GM23338 (cell line): Measurements from ENCODE around the gene ZNF391. TPM values are rescaled to one million over a fixed set of nuclear protein-coding genes. Genes with fewer than 3 reads are reported as not detected.

ENCODE experiments used
- ATAC-seq: fragments of 200-7000 bp; cut with Tn5 transposase; 3 replicates; pipeline ENCODE4 v1.9.1; 2020
- DNase-seq: peaks from one replicate; pipeline ENCODE4 v3.0.0-alpha.2; 2015; ENCODE audit warnings: low spot score
- H2AFZ ChIP-seq: fragments of 200-600 bp; sonication (generic); 2 replicates; pipeline ENCODE4 v1.8.0; 2016; ENCODE audit warnings: antibody characterized with exemption, mild to moderate bottlenecking, moderate library complexity
- H3F3A ChIP-seq: fragments of 200-600 bp; sonication (generic); replicated peaks from 2 replicates; pipeline ENCODE4 v1.8.0; 2017; ENCODE audit warnings: antibody characterized with exemption, mixed run types, low read depth
- H3K27ac ChIP-seq: fragments of 200-600 bp; sonication (generic); 2 replicates; pipeline ENCODE4 v1.6.1; 2016; ENCODE audit warnings: low read depth
- H3K27me3 ChIP-seq: fragments of 200-600 bp; sonication (generic); 2 replicates; pipeline ENCODE4 v1.8.0; 2016; ENCODE audit warnings: mild to moderate bottlenecking, mixed run types, moderate library complexity; ENCODE audit not compliant: insufficient read depth
- H3K36me3 ChIP-seq: fragments of 200-600 bp; sonication (generic); 2 replicates; pipeline ENCODE4 v1.8.0; 2016; ENCODE audit warnings: mild to moderate bottlenecking; ENCODE audit not compliant: insufficient read depth
- H3K4me1 ChIP-seq: fragments of 200-600 bp; sonication (generic); 2 replicates; pipeline ENCODE4 v1.8.0; 2016; ENCODE audit warnings: mild to moderate bottlenecking, moderate library complexity; ENCODE audit not compliant: insufficient read depth
- H3K4me2 ChIP-seq: fragments of 200-600 bp; sonication (generic); 2 replicates; pipeline ENCODE4 v1.7.1; 2017; ENCODE audit warnings: mixed run types
- H3K4me3 ChIP-seq: fragments of 200-600 bp; sonication (generic); 2 replicates; pipeline ENCODE4 v1.6.1; 2016; ENCODE audit warnings: mixed run types
- H3K79me2 ChIP-seq: fragments of 200-600 bp; sonication (generic); replicated peaks from 2 replicates; pipeline ENCODE4 v1.8.0; 2017; ENCODE audit warnings: mild to moderate bottlenecking; ENCODE audit not compliant: insufficient read depth
- H3K9me2 ChIP-seq: fragments of 200-600 bp; sonication (generic); 2 replicates; pipeline ENCODE4 v1.8.0; 2017; ENCODE audit not compliant: insufficient read depth
- H4K20me1 ChIP-seq: fragments of 200-600 bp; sonication (generic); replicated peaks from 2 replicates; pipeline ENCODE4 v1.8.0; 2017; ENCODE audit warnings: mild to moderate bottlenecking; ENCODE audit not compliant: insufficient read depth
- H3K27ac Mint-ChIP-seq: 2 replicates; pipeline ENCODE4 v1.8.0; 2020; ENCODE audit warnings: inconsistent platforms, mild to moderate bottlenecking, moderate library complexity, mixed read lengths
- H3K27me3 Mint-ChIP-seq: 3 replicates; pipeline ENCODE4 v1.8.0; 2022; ENCODE audit warnings: low read depth, mild to moderate bottlenecking, moderate library complexity, mixed read lengths, inconsistent platforms; ENCODE audit not compliant: insufficient read depth, poor library complexity
- H3K36me3 Mint-ChIP-seq: 3 replicates; pipeline ENCODE4 v1.8.0; 2021; ENCODE audit warnings: low read depth, mild to moderate bottlenecking, inconsistent platforms, moderate library complexity, mixed read lengths
- H3K4me1 Mint-ChIP-seq: 3 replicates; pipeline ENCODE4 v1.8.0; 2020; ENCODE audit warnings: mild to moderate bottlenecking, inconsistent platforms, mixed read lengths
- H3K4me3 Mint-ChIP-seq: 3 replicates; pipeline ENCODE4 v1.8.0; 2021; ENCODE audit warnings: moderate library complexity, mild to moderate bottlenecking, inconsistent platforms, mixed read lengths
- H3K9me3 Mint-ChIP-seq: 3 replicates; pipeline ENCODE4 v1.8.0; 2020; ENCODE audit warnings: moderate library complexity, mild to moderate bottlenecking, inconsistent platforms, mixed read lengths
- CTCF ChIP-seq, 2 experiments: fragments of 200-600 bp in 1 of 2; sonication (generic) in 1 of 2; conservative IDR thresholded peaks; 2 replicates each; pipeline versions ENCODE4 v1.5.1 to v1.6.1; 2016 to 2017; ENCODE audit warnings: antibody characterized with exemption in 2 of 2, low read depth in 2 of 2, mild to moderate bottlenecking in 2 of 2, moderate library complexity in 1 of 2
- ETS1 ChIP-seq: IDR thresholded peaks from 2 replicates; pipeline ENCODE4 v1.6.1; 2016; ENCODE audit warnings: antibody characterized with exemption
- EZH2phosphoT487 ChIP-seq: fragments of 200-600 bp; sonication (generic); IDR thresholded peaks from one replicate; pipeline ENCODE4 v1.8.1; 2018; ENCODE audit warnings: antibody characterized with exemption; ENCODE audit not compliant: unreplicated experiment
- JUNB ChIP-seq: IDR thresholded peaks from one replicate; pipeline ENCODE4 v1.6.1; 2016; ENCODE audit warnings: antibody characterized with exemption; ENCODE audit not compliant: unreplicated experiment
- NANOG ChIP-seq: IDR thresholded peaks from 2 replicates; pipeline ENCODE4 v1.6.1; 2016; ENCODE audit warnings: antibody characterized with exemption, borderline replicate concordance
- POLR2AphosphoS5 ChIP-seq: IDR thresholded peaks from 2 replicates; pipeline ENCODE4 v1.6.1; 2016; ENCODE audit warnings: antibody characterized with exemption, low read depth
- REST ChIP-seq: IDR thresholded peaks from one replicate; pipeline ENCODE4 v1.6.1; 2018; ENCODE audit warnings: antibody characterized with exemption; ENCODE audit not compliant: unreplicated experiment
- STAT1 ChIP-seq: IDR thresholded peaks from one replicate; pipeline ENCODE4 v1.6.1; 2016; ENCODE audit warnings: antibody characterized with exemption; ENCODE audit not compliant: unreplicated experiment
- ZNF331 ChIP-seq: fragments of 250-450 bp; sonication (Bioruptor Pico); IDR thresholded peaks from 2 replicates; pipeline ENCODE4 v1.5.0; 2020; ENCODE audit warnings: low read depth, mild to moderate bottlenecking, moderate library complexity
- ZNF462 ChIP-seq: fragments of 250-450 bp; sonication (Bioruptor Pico); IDR thresholded peaks from 2 replicates; pipeline ENCODE4 v1.5.0; 2020; ENCODE audit warnings: mild to moderate bottlenecking, moderate library complexity
- polyA plus RNA-seq: library from polyadenylated mRNA; unstranded; fragments of >200 nt; fragmentation: Nextera tagmentation; extraction: Ambion mirVana; gene quantifications from 2 replicates; pipeline ENCODE4 v1.2.1, GENCODE V29; 2016
- total RNA-seq: library from RNA; depleted of rRNA; stranded (reverse); fragments of >200 nt; shearing (Covaris generic); gene quantifications from 2 replicates; pipeline ENCODE4 v1.2.3, GENCODE V29; 2014

ZNF391 gene
- total and polyA plus RNA-seq, 2 experiments from 2014 or later, result 11.4 to 22.5 TPM

- H3K27me3 Mint-ChIP-seq, result peaks cover 2% of the 10 kb centered on the region
- Histone ChIP-seq H3K4me2 (no peak overlapping the region), H3F3A (no peaks in the 10 kb centered on the region), H3K4me1 (no peaks in the 10 kb centered on the region), H3K79me2 (no peaks in the 10 kb centered on the region), H3K27ac (no peak overlapping the region), H3K36me3 (no peaks in the 10 kb centered on the region), H4K20me1 (no peaks in the 10 kb centered on the region), H3K9me2 (no peaks in the 10 kb centered on the region), H2AFZ (no peak overlapping the region), H3K4me3 (no peak overlapping the region), H3K27me3 (no peaks in the 10 kb centered on the region)
- H3K4me1 Mint-ChIP-seq, result no peaks in the 10 kb centered on the region
- TF ChIP-seq ETS1, result no peak
- TF ChIP-seq REST, result no peak
- no peak for TF ChIP-seq EZH2phosphoT487
- TF ChIP-seq ZNF462 (CRISPR knock-in tag), result no peak
- no peak for TF ChIP-seq POLR2AphosphoS5
- no peak for TF ChIP-seq ZNF331
- no peak for TF ChIP-seq CTCF (conservative IDR thresholded peaks at IDR 0.05; ENCODE audit: low read depth in 2 of 2)
- TF ChIP-seq JUNB, result no peak
- TF ChIP-seq STAT1, result no peak
- no peak for TF ChIP-seq NANOG
- H3K9me3 Mint-ChIP-seq, result peaks cover 10% of the 10 kb centered on the region; the same call in 2 of the 3 replicates
- ATAC-seq (no peak), DNase-seq (no peak)
- no peak overlapping the region for H3K27ac Mint-ChIP-seq
- no peak overlapping the region for H3K4me3 Mint-ChIP-seq
- no peaks in the 10 kb centered on the region for H3K36me3 Mint-ChIP-seq
Observed at GRCh38 chr6:27433714-27434113, 45.2 kb downstream of the ZNF391 start.
